Endothelial cell of coronary artery (primary cell): ENCODE measurements around the gene DPYSL5. TPM values are rescaled to one million over a fixed set of nuclear protein-coding genes. Genes with fewer than 3 reads are reported as not detected.

Source experiments
- total RNA-seq: library from RNA; depleted of rRNA; stranded (reverse); fragments of >200 nt; gene quantifications from 2 replicates; pipeline ENCODE4 v1.2.3, GENCODE V29; 2014

DPYSL5 gene, protein sequence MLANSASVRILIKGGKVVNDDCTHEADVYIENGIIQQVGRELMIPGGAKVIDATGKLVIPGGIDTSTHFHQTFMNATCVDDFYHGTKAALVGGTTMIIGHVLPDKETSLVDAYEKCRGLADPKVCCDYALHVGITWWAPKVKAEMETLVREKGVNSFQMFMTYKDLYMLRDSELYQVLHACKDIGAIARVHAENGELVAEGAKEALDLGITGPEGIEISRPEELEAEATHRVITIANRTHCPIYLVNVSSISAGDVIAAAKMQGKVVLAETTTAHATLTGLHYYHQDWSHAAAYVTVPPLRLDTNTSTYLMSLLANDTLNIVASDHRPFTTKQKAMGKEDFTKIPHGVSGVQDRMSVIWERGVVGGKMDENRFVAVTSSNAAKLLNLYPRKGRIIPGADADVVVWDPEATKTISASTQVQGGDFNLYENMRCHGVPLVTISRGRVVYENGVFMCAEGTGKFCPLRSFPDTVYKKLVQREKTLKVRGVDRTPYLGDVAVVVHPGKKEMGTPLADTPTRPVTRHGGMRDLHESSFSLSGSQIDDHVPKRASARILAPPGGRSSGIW
- not detected in 2 replicates for total RNA-seq

DNA sequence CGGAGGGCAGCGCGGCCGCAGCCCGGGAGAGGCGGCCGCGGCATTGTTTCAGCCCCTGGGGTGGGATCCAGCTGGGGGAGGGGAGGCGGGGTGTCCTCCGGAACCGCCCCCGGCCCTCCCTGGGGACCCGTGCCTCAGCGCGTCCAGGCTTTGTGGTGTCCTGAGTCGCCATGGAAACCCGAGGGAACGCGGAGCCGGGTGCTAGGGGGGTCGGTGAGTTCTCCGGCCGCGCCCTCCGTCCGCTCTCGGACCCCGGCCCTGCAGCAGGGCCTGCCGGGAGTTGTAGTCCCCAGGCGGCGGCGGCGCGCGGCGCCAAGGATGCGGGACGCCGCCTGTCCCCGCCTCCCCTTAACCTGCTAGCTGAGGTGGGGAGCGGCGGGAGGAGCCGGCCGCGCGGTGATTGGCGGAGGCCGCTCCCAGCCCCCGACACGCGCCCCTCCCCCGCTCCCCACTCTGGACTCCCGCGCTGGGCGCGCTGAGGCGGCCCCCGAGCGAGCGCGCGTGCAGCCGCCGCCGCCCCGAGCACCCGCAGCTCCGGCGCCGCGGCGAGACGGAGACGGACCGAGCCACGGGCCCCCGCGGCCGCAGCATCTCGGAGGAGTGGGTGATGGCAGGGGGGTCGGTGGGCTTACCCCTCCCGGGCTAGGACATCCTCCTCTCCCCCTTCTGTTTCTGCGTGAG lies at the start of gene DPYSL5:
Gene DPYSL5 (plus strand): TSS at position 478 of the 681 bp plus-strand sequence. CDS start 50,368 bp downstream, outside the sequence.

DNA sequence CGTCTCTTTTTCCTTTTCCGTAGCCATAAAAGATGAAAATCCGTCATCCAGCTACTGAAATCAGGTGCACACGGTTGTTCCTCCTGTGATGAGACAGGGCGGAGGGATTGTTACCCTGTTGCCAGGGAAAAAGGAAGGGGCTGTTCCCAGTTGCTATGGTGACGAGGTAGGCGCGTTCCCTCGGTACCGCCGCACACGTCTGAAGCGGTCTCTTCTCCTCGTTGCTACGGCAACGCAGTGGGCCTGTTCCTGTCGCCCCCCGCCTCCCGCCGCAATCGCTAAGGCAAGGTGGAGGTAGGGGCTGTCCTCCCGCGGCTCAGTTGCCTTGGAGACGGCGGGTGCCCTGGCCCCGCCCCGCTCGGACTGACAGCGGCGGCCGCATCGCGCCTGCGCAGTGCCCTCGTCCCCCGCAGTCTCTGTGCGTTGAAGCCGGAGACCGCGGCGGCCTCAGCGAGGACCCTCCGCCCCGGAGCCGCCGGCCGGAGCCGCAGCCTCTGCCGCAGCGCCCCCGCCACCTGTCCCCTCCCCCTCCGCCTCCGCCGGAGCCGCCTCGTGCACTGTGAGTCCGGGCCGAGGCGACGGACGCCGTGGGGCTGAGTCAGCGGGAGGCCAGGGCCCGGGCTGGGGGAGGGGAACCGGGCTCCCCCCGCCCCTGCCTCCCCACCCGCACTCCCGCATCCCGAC lies 122.5 kb downstream of the DPYSL5 start, which contains the start of gene MAPRE3:
Gene MAPRE3 (plus strand): TSS at position 394 of the 684 bp plus-strand sequence. CDS start 51,582 bp downstream, outside the sequence.

Other genes starting within 250 kb of the DPYSL5 start
- gene CIB4, start 206.8 kb upstream of the DPYSL5 start, total RNA-seq, result not detected in 2 replicates
- gene KCNK3, start 155.4 kb upstream of the DPYSL5 start, total RNA-seq, result not detected in 2 replicates
- gene SLC35F6, start 83.8 kb upstream of the DPYSL5 start, total RNA-seq, result 17.2 and 19.4 TPM in 2 replicates
- gene CENPA, start 62.1 kb upstream of the DPYSL5 start, total RNA-seq, result 5.2 and 13.0 TPM in 2 replicates
- gene MAPRE3, start 122.5 kb downstream of the DPYSL5 start, total RNA-seq, result 0.90 and 1.5 TPM in 2 replicates
- gene TMEM214, start 184.8 kb downstream of the DPYSL5 start, total RNA-seq, result 18.4 and 27.4 TPM in 2 replicates
- 12.3 and 17.1 TPM in 2 replicates for gene AGBL5, start 203.5 kb downstream of the DPYSL5 start, total RNA-seq
- 410 and 546 TPM in 2 replicates for gene OST4, start 223.5 kb downstream of the DPYSL5 start, total RNA-seq
- 0.90 and 11.1 TPM in 2 replicates for gene EMILIN1, start 230.5 kb downstream of the DPYSL5 start, total RNA-seq
- 1.2 and 2.0 TPM in 2 replicates for gene KHK, start 238.6 kb downstream of the DPYSL5 start, total RNA-seq